Right ventricle myocardium superior (tissue), 1 donor: Measurements from ENCODE around the gene FAT1. TPM values are rescaled to one million over a fixed set of nuclear protein-coding genes. Genes with fewer than 3 reads are reported as not detected.

Experiments
- ATAC-seq: fragments of 200-7000 bp; cut with Tn5 transposase; one replicate; pipeline ENCODE4 v1.9.1; 2020; ENCODE audit warnings: mild to moderate bottlenecking; ENCODE audit not compliant: poor library complexity
- DNase-seq: peaks from one replicate; pipeline ENCODE4 v3.0.0-alpha.2; 2020
- intact Hi-C: fragments of 100-400 bp; cut with DNase I; formaldehyde crosslinking; loops from one replicate; pipeline ENCODE4 v1.11.2; 2022
- total RNA-seq: library from RNA; stranded (reverse); fragmentation: NEBNext Ultra II Directional; extraction: Animal tissue kit (Norgen Biotek cat#: 25700); gene quantifications from one replicate; pipeline ENCODE4 v1.2.1, GENCODE V29; 2021
- donor health status: DM: no; HTN: yes; CAD: no; lungs with severe emphysema.

The FAT1 gene
- total RNA-seq, 1 donor from 2014 or later, result 48.0 TPM

- no peak for ATAC-seq
- intact Hi-C loops, result no loop called here
- no peak for DNase-seq
Observed at GRCh38 chr4:186561748-186562147, 161.9 kb downstream of the FAT1 start.

DNA sequence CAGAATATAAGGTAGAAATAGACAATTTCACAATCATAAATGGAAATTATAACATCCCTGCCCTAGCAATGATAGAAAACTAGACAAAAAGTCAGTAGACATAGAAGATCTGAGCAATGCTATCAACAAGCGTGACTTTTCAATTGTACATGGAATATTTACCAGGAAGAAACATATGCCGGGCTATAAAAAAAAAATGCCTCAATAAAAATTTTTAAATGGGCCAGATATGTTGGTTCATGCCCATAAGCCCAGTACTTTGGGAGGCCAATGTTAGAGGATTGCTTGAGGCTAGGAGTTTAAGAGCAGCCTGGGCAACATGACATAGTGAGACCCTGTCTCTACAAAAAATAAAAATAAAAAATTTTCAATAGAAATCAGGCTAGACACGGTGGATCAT, 163.0 kb downstream of the FAT1 start:
- intact Hi-C loops, result no loop called here
- DNase-seq (no peak), ATAC-seq (no peak)

- no peak for DNase-seq
- no peak for ATAC-seq
- intact Hi-C loops, result no loop called here
Observed at GRCh38 chr4:186557486-186557885, 166.2 kb downstream of the FAT1 start.

- intact Hi-C loops, result no loop called here
- DNase-seq, result no peak
- no peak for ATAC-seq
Observed at GRCh38 chr4:186557061-186557460, 166.6 kb downstream of the FAT1 start.

DNA sequence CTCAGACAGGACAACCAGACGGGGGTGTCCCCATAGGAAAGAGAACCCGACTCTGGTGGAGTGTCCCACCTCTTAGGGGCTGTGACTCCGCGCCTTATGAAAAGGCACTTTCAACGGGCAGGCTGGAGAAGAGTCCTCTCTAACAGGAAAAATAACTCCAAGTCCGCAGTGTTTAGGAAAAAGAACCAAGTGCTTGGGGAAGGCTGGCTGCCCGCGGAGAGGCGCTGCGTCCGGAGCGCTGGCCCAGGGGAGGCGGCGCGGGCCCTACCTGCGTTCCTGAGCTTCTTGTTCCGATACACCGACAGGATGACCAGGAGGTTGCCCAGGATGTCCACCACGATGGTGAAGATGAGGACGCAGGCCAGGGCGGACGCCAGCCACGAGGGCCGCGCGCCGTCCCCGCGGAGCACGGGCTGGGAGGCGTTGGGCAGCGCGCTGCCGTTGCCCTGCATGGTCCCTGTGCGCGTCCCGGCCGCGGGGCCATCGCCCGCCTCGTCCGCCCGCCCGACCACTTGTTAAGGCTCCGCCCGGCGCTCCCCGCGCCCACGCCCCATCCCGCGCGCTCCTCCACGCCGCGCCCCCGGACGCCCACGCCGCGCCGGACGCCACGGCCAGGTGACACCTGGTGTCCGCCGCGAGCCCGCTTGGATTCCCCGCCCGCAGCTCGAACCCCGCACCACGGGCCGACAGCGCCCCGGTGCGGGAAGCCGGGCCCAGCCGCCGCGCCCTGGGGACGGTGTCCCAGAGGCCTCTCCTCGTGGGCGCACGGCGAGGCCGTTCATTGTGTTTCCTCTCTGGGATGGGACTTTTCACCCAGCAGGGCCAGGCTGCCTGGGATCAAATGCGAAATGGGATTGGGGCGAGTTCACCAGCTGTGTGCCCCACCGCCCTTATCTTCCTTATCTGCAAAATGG, 168.5 kb downstream of the FAT1 start, which contains the start of gene MTNR1A:
MTNR1A (minus strand) TSS at position 654 of the 914 bp plus-strand sequence; CDS start at position 452, 202 bp downstream.
- DNase-seq, result no peak
- intact Hi-C loops, result no loop called here
- no peak for ATAC-seq

DNA sequence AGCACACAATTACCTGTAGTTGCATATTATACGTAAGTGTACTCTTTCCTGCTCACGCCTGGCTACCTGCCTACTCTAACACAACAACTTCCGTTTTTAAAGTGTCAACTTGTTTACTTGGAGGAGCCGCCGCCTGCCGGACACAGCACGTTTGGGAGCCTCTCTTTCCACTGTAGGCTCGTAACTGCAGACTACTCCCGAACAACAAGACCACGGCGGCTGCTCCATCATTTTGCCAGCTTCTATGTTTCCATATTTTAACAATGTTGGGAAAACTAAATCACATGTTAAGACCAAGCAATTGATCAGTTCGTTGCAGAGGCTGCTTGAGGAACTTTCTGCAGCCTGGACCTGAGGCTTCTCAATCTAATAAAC, 169.1 kb downstream of the FAT1 start:
- DNase-seq (no peak), ATAC-seq (no peak)
- intact Hi-C loops, result no loop called here

- DNase-seq, result no peak
Observed at GRCh38 chr4:186553717-186554116, 169.9 kb downstream of the FAT1 start.

GRCh38 chr4:186551849-186552248, 171.8 kb downstream of the FAT1 start:
- no peak for ATAC-seq
- intact Hi-C loops, result no loop called here
- DNase-seq, result no peak

More at GRCh38 chr4:186553717-186554116, 169.9 kb downstream of the FAT1 start:
- intact Hi-C loops, result no loop called here
- no peak for ATAC-seq

GRCh38 chr4:186545436-186545835, 178.2 kb downstream of the FAT1 start:
- intact Hi-C loops, result no loop called here
- DNase-seq (no peak), ATAC-seq (no peak)

GRCh38 chr4:186543206-186543605, 180.4 kb downstream of the FAT1 start:
- intact Hi-C loops, result no loop called here
- no peak for DNase-seq
- no peak for ATAC-seq

DNA sequence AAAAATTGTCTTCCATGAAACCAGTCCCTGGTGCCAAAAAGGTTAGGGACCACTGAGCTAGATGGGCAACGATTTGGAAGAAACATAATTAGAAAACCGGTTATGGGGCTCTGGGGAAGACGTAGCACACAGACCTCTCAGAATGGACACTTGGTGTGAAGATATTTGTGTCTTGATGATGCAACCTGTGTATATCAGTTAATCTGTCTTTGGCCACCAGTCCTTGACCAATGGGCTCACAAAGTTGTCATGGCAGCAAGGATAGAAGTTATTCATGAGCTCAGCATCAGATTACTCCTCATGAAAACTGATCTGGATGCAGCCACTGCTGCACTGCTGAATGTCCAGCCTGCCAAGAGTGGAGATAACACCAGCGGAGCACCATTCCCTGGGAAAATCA, 181.9 kb downstream of the FAT1 start:
- DNase-seq (no peak), ATAC-seq (no peak)
- intact Hi-C loops, result no loop called here

- intact Hi-C loops, result no loop called here
- DNase-seq (no peak), ATAC-seq (no peak)
Observed at GRCh38 chr4:186537843-186538521, 185.7 kb downstream of the FAT1 start.

Other genes starting within 250 kb of the FAT1 start
- gene MTNR1A, start 168.3 kb downstream of the FAT1 start, total RNA-seq, result not detected